ENCODE measurements around the gene AQP5. TPM values are rescaled to one million over a fixed set of nuclear protein-coding genes. Genes with fewer than 3 reads are reported as not detected.

Gene AQP5
- polyA plus RNA-seq, 3 donors = not detected

DNA sequence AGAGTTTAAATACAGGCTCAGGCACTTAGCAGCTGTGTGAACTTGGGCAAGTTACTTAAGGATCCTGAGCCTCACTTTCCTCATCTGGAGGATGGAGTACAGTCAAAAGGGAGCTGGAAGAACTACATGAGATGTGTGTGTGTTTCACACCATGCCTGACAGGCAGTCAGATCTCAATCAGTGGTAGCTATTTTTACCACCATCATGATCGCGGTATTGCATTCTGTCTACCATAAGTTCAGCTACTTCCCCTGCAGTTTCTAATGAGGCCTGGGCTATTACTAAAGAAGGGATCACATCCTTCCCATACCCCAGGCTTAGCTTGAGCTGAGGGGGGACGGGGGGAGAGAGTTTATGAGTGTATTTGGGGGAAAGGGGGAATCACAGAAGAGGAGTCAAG, 18.1 kb downstream of the AQP5 start:
- Mint-ChIP-seq H3K27me3 (ENCODE audit: low read depth in 3 of 3) (peaks cover 1 to 4% (median 1%) of the 10 kb centered on the region in 3 donors), H3K27ac (no peak overlapping the region), H3K4me1 (peaks cover 71% of the 10 kb centered on the region), H3K9me3 (peaks cover 0 to 2% (median 0%) of the 10 kb centered on the region in 7 donors), H3K36me3 (peaks cover 3 to 7% of the 10 kb centered on the region in 2 donors), H3K4me3 (no peak overlapping the region)
- Histone ChIP-seq H3K4me1 (ENCODE audit: control insufficient read depth in 1 of 2, insufficient read depth in 2 of 2, low read length in 2 of 2) (peaks cover 53 to 69% of the 10 kb centered on the region in 2 donors), H2AFZ (ENCODE audit: insufficient read depth, low read depth, low read length, poor library complexity, severe bottlenecking) (peak overlapping the region; percentile 26), H3K9me3 (replicated peaks in 1 of 2; ENCODE audit: control insufficient read depth in 1 of 2, insufficient read depth in 1 of 2, low read length in 2 of 2) (no peaks in the 10 kb centered on the region), H3K36me3 (replicated peaks in 1 of 2; ENCODE audit: control insufficient read depth in 1 of 2, insufficient read depth in 2 of 2, low read length in 2 of 2) (no peaks in the 10 kb centered on the region), H3K9ac (ENCODE audit: insufficient read depth, low read length, poor library complexity, severe bottlenecking) (no peak overlapping the region), H4K20me1 (ENCODE audit: insufficient read depth, low read length) (no peaks in the 10 kb centered on the region), H3K27ac (ENCODE audit: low read depth in 1 of 2, low read length in 2 of 2) (no peak overlapping the region), H3K79me2 (ENCODE audit: insufficient read depth, low read length) (no peaks in the 10 kb centered on the region), H3K27me3 (ENCODE audit: control insufficient read depth in 2 of 2, insufficient read depth in 2 of 2, low read length in 2 of 2) (no peaks in the 10 kb centered on the region), H3K4me3 (replicated peaks in 1 of 3; ENCODE audit: low read depth in 2 of 3, low read length in 3 of 3) (no peak overlapping the region), H3K4me2 (replicated peaks; ENCODE audit: extremely low read depth, low read length, poor library complexity, severe bottlenecking) (no peak overlapping the region)
- no peak for DNase-seq
- intact Hi-C loops (cut with micrococcal nuclease) = loop anchor here in 1 of 2 donors (5.0 kb wide), 1 partner anchor 58 kb away; no protein-coding TSS in a partner anchor
- no CpG with 5 or more reads among the region's 3 CpGs for WGBS (ENCODE audit: insufficient coverage)
- TF ChIP-seq, protein P1, sequence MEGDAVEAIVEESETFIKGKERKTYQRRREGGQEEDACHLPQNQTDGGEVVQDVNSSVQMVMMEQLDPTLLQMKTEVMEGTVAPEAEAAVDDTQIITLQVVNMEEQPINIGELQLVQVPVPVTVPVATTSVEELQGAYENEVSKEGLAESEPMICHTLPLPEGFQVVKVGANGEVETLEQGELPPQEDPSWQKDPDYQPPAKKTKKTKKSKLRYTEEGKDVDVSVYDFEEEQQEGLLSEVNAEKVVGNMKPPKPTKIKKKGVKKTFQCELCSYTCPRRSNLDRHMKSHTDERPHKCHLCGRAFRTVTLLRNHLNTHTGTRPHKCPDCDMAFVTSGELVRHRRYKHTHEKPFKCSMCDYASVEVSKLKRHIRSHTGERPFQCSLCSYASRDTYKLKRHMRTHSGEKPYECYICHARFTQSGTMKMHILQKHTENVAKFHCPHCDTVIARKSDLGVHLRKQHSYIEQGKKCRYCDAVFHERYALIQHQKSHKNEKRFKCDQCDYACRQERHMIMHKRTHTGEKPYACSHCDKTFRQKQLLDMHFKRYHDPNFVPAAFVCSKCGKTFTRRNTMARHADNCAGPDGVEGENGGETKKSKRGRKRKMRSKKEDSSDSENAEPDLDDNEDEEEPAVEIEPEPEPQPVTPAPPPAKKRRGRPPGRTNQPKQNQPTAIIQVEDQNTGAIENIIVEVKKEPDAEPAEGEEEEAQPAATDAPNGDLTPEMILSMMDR (IDR thresholded peaks at IDR 0.05) = no peak

GRCh38 chr12:49980501-49981349, 19.1 kb downstream of the AQP5 start:
- Histone ChIP-seq H3K27ac (ENCODE audit: low read depth in 1 of 2, low read length in 2 of 2) (no peak overlapping the region), H3K4me3 (replicated peaks in 1 of 3; ENCODE audit: low read depth in 2 of 3, low read length in 3 of 3) (no peak overlapping the region), H3K9me3 (replicated peaks in 1 of 2; ENCODE audit: control insufficient read depth in 1 of 2, insufficient read depth in 1 of 2, low read length in 2 of 2) (no peaks in the 10 kb centered on the region), H3K9ac (ENCODE audit: insufficient read depth, low read length, poor library complexity, severe bottlenecking) (no peak overlapping the region), H3K27me3 (ENCODE audit: control insufficient read depth in 2 of 2, insufficient read depth in 2 of 2, low read length in 2 of 2) (no peaks in the 10 kb centered on the region), H4K20me1 (ENCODE audit: insufficient read depth, low read length) (no peaks in the 10 kb centered on the region), H3K4me2 (replicated peaks; ENCODE audit: extremely low read depth, low read length, poor library complexity, severe bottlenecking) (no peak overlapping the region), H3K36me3 (replicated peaks in 1 of 2; ENCODE audit: control insufficient read depth in 1 of 2, insufficient read depth in 2 of 2, low read length in 2 of 2) (no peaks in the 10 kb centered on the region), H3K79me2 (ENCODE audit: insufficient read depth, low read length) (no peaks in the 10 kb centered on the region), H3K4me1 (ENCODE audit: control insufficient read depth in 1 of 2, insufficient read depth in 2 of 2, low read length in 2 of 2) (peaks cover 48 to 68% of the 10 kb centered on the region in 2 donors), H2AFZ (ENCODE audit: insufficient read depth, low read depth, low read length, poor library complexity, severe bottlenecking) (no peak overlapping the region)
- H3K4me3 Mint-ChIP-seq = no peak overlapping the region
- WGBS (ENCODE audit: insufficient coverage) = 98% methylated on average over 10 of the region's 10 CpGs
- peaks cover 3 to 7% of the 10 kb centered on the region in 2 donors for H3K36me3 Mint-ChIP-seq
- H3K27ac Mint-ChIP-seq = peak overlapping the region in 4 of 7 donors; percentile 8 to 42 (median 28)
- H3K9me3 Mint-ChIP-seq = peaks cover 0 to 2% (median 0%) of the 10 kb centered on the region in 7 donors
- intact Hi-C loops (cut with micrococcal nuclease) = loop anchor here in 1 of 2 donors (5.0 kb wide), 1 partner anchor 57 kb away; no protein-coding TSS in a partner anchor
- TF ChIP-seq, protein P1 (IDR thresholded peaks at IDR 0.05) = no peak
- no peak for DNase-seq
- peaks cover 1% of the 10 kb centered on the region in 3 donors for H3K27me3 Mint-ChIP-seq (ENCODE audit: low read depth in 3 of 3)
- peaks cover 73% of the 10 kb centered on the region for H3K4me1 Mint-ChIP-seq

Measured in CD14-positive monocyte (primary cell).